NCI-H774 (cell line): Measurements from ENCODE around the gene MLLT6.

Experiments used
- DNase-seq: peaks from one replicate; lab custom pipeline; 2025; lab: John Stamatoyannopoulos, UW

The MLLT6 gene

GRCh38 chr17:38742411-38743308 is 37.6 kb downstream of the MLLT6 start:
- peak; percentile 75 for DNase-seq

DNA sequence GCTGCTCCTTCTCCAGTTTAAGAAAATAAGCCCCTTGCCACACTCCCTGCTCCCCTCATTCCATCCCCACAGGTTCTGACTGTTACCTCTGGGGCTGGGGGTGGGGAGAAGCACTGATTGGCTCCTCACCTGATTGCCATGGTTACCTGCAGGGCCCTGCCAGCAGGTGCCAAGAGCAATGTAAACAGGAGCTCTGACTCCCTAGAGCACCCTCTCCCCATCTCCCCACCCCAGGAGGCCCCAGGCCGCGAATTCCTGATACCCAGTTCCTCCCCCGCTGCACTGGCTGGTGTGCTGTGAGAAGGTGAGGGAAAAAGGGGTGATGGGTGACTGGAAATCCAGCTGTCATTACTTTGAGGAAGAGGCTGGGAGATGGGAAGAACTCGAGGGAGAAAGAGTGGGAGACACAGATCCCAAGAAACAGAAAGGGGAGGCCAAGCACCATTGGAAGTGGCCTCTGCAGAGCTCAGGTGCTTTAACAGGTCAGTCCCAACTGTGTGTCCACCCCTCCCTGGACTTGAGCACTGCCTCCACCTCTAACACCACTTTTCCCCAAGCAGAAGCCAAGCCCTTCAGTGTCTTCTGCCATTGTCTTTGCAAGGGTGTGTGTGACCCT is 38.6 kb downstream of the MLLT6 start:
- DNase-seq, result peak; percentile 89

- peak; percentile 63 for DNase-seq
Observed at GRCh38 chr17:38745545-38745944, 40.5 kb downstream of the MLLT6 start.

GRCh38 chr17:38746004-38746848 is 41.2 kb downstream of the MLLT6 start:
- no peak for DNase-seq

- no peak for DNase-seq
Observed at GRCh38 chr17:38746849-38747462, 41.9 kb downstream of the MLLT6 start.

DNA sequence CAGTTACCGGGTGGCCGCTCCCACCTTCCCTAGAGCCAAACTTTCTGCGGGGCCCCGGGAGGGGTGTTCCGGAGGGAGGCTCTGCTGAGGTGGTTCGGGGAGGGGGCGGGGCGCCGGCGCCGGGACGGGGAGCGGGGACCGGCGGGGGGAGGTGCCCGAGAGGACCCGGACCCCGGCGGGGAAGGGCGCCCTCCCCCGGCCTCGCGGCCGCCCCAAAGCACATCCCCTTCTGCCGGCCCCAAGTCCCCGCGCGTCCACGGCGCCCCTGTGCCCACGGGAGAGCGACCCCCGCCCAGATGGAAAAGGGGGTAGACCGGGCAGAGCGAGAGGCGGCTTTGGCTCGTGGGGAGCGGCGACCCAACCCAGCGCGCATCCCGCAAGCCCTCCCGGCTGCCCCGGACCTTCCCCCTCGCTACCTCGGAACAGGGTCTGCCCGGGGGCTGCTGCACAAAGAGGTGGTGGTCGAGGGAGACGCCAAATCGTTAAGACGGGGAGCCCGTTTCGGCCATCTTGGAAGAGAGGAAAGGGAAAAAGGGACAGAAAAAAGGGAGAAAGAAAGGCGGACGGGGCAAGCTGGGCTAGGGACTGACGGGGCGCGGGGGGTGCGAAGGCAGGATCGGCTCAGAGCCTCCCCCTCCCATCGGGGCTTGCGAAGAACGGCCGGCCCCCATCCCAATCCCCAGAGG is 42.5 kb downstream of the MLLT6 start:
- DNase-seq, result peak; percentile 34

- DNase-seq, result peak; percentile 89
Observed at GRCh38 chr17:38748149-38748891, 43.2 kb downstream of the MLLT6 start, which contains the start of gene PCGF2. Gene PCGF2, minus strand, starts transcription at chr17:38748336. Its CDS starts 7,934 bp downstream, at chr17:38740402.

- no peak for DNase-seq
Observed at GRCh38 chr17:38748892-38749222, 43.8 kb downstream of the MLLT6 start.

GRCh38 chr17:38749223-38750043 is 44.4 kb downstream of the MLLT6 start:
- DNase-seq, result peak; percentile 80

- DNase-seq, result no peak
Observed at GRCh38 chr17:38750044-38750311, 44.9 kb downstream of the MLLT6 start.

GRCh38 chr17:38750312-38751121 is 45.4 kb downstream of the MLLT6 start:
- peak; percentile 52 for DNase-seq

DNA sequence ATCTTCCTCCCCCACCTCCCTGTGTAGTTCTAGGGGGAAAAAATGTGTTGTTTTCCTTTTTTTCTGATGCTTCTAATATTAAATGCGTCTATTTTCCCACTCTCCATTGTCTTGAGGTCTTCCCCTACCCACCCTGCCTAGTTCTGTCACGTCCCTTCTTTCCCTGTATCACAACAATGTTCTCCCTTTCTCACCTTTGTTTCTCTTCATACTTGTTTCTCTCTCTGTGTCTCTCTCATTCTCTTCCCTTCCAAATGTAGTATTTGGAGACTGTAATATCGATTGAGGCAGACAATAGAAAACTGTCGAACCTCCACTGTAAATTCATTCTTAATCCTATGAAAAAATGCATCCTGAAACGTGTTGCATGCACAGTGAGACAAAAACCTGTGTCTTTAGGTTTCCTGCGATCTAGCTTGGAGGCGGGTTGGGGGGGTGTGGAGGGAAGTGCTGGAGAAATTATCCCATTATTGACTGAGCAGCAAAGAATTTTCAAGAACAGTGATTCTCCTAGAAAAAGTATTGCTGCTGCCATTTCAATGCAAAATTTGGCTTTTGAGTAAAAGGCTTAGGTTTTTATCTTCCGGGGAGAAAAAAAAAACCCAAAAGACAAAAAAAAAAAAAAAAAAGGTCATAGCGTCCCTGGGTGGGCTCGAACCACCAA is 46.2 kb downstream of the MLLT6 start:
- DNase-seq, result peak; percentile 75

- peak; percentile 92 for DNase-seq
Observed at GRCh38 chr17:38751808-38752307, 46.8 kb downstream of the MLLT6 start.

DNA sequence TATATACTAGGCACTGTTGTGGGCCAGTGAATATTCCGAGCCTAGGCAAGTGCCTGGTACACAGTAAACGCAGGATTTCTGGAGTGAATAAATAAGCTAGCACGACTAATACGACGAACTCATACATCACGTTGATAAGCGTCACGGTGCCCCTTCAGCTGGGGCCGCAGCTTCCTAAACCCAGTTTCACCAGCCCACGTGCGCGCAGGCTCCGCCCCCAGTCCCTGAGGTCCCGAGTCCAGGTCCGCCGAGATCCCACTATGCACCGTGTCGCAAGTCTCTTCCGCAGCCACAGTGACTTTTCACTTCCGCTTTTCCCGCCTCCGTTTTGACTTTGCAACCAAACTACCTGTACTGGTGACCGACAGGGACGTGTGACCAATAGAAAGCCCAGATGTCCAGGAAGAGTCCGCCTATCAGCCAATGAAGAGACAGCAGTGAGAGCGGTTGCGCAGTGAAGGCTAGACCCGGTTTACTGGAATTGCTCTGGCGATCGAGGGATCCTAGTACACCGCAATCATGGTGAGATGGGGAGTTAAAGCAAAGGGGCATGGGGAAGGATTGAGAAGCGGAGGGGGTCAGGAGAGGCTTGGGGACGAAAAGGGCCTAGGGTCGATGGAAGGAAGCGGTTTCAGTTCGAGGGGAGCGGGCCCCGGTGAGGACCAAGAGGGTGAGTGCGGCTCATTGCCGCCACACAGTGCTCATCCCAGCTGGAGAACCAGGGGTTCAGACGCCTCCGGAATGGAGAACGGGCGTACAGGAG is 47.4 kb downstream of the MLLT6 start, which contains the start of gene PSMB3:
TSS of gene PSMB3 (plus strand) at position 434 of the 763 bp plus-strand sequence. CDS start at position 520, 86 bp downstream.
- peak; percentile 100 for DNase-seq

DNA sequence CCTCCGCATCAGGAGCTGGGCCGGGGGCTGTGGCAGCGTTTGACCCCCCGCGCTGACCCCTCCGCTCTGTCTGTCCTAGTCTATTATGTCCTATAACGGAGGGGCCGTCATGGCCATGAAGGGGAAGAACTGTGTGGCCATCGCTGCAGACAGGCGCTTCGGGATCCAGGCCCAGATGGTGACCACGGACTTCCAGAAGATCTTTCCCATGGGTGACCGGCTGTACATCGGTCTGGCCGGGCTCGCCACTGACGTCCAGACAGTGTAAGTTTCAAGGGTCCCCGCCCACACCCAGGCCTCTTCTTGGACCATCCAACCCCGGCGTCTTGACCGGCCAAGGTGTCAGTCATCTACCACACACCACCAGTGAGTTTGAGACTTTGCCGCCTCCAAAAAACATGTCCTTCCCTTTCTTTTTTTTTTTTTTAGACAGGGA is 48.0 kb downstream of the MLLT6 start:
- no peak for DNase-seq

GRCh38 chr17:38761612-38762011 is 56.5 kb downstream of the MLLT6 start:
- no peak for DNase-seq

DNA sequence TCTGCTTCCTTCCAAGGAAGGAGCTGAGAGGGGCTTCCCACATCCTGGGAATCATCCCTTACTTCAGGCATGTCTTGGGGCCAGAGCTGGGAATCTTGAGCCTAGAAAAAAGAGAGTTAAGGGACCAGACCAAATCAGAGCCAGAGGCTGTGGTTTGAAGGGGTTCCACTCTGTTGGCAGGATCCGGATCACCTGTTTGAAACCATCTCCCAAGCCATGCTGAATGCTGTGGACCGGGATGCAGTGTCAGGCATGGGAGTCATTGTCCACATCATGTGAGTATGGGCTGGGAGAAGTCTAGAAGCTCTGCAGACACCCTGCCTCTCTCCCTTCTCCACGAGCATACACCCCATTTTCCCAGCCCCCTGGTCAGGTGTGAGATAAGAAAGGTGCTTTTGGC is 57.2 kb downstream of the MLLT6 start:
- no peak for DNase-seq
